HepG2 (cell line): Measurements from ENCODE around the gene TMTC4. TPM values are rescaled to one million over a fixed set of nuclear protein-coding genes. Genes with fewer than 3 reads are reported as not detected.

Experiments used
- ATAC-seq: fragments of 200-7000 bp; cut with Tn5 transposase; 3 replicates; pipeline ENCODE4 v1.9.1; 2020; ENCODE audit warnings: mild to moderate bottlenecking, moderate library complexity
- BruUV-seq: library from RNA; stranded (reverse); fragments of 400-500 nt; replicated peaks from 2 replicates; lab custom pipeline; 2021; lab: Mats Ljungman, UMichigan
- CTCF ChIA-PET: fragments of 300-600 bp; formaldehyde crosslinking; extraction: SDS; loops from one replicate; lab custom pipeline; 2021; ENCODE audit warnings: low total read pairs, inconsistent platforms, low intra/inter-chr PET ratio; lab: Yijun Ruan, JAX
- POLR2A ChIA-PET: fragments of 350-600 bp; sonication (Branson Sonifier 250); formaldehyde crosslinking; loops from one replicate; lab custom pipeline; 2020; ENCODE audit warnings: antibody characterized with exemption, inconsistent platforms; lab: Yijun Ruan, JAX
- DNase-seq: peaks from one replicate; pipeline ENCODE4 v3.0.0-alpha.2; 2015; ENCODE audit warnings: low spot score
- FAIRE-seq: peaks from 3 replicates; lab custom pipeline; 2011; peaks lifted over from hg19 to GRCh38; lab: Jason Lieb, UNC
- H2AFZ ChIP-seq: one replicate; pipeline ENCODE4 v1.6.1; 2011; ENCODE audit warnings: low read length, inconsistent platforms
- H3K27ac ChIP-seq: fragments of 300-600 bp; 3 replicates; pipeline ENCODE4 v1.8.0; 2011; ENCODE audit warnings: mixed run types, mild to moderate bottlenecking, mixed read lengths, low read length, inconsistent platforms; ENCODE audit not compliant: insufficient read depth; ENCODE audit errors: extremely low read length
- H3K27me3 ChIP-seq, 2 experiments: fragments of 200-600 bp in 1 of 2; 2 replicates in 1 of 2; 3 replicates in 1 of 2; pipeline versions ENCODE4 v1.6.0 to v1.8.0; 2011; ENCODE audit warnings: low read length in 2 of 2, mild to moderate bottlenecking in 2 of 2, moderate library complexity in 2 of 2, inconsistent platforms in 1 of 2; ENCODE audit not compliant: insufficient read depth in 2 of 2, control insufficient read depth in 1 of 2
- H3K36me3 ChIP-seq, 2 experiments: fragments of 200-600 bp in 1 of 2; replicated peaks in 1 of 2; 2 replicates in 1 of 2; 3 replicates in 1 of 2; pipeline versions ENCODE4 v1.5.1 to v1.8.0; 2011; ENCODE audit warnings: low read length in 2 of 2, inconsistent platforms in 1 of 2; ENCODE audit not compliant: insufficient read depth in 2 of 2, control insufficient read depth in 1 of 2
- H3K4me1 ChIP-seq: 2 replicates; pipeline ENCODE4 v1.5.1; 2012; ENCODE audit warnings: low read length, inconsistent platforms; ENCODE audit not compliant: insufficient read depth
- H3K4me2 ChIP-seq: 2 replicates; pipeline ENCODE4 v1.6.0; 2011; ENCODE audit warnings: low read depth, low read length, inconsistent platforms
- H3K4me3 ChIP-seq, 3 experiments: fragments of 200-600 bp in 1 of 3; sonication (generic), shearing (Covaris generic) in 1 of 3; replicated peaks in 1 of 3; 2 replicates each; pipeline ENCODE4 v1.5.1; 2011 to 2016; ENCODE audit warnings: low read length in 3 of 3, inconsistent platforms in 2 of 3, low read depth in 2 of 3, mild to moderate bottlenecking in 2 of 3, control low read depth in 1 of 3, mixed read lengths in 1 of 3; ENCODE audit not compliant: insufficient read depth in 1 of 3
- H3K79me2 ChIP-seq: one replicate; pipeline ENCODE4 v1.6.1; 2011; ENCODE audit warnings: low read length, inconsistent platforms; ENCODE audit not compliant: insufficient read depth
- H3K9ac ChIP-seq: 2 replicates; pipeline ENCODE4 v1.6.0; 2011; ENCODE audit warnings: mild to moderate bottlenecking, low read depth, low read length, inconsistent platforms; ENCODE audit not compliant: insufficient read depth
- H3K9me3 ChIP-seq: 2 replicates; pipeline ENCODE4 v1.5.1; 2012; ENCODE audit warnings: mild to moderate bottlenecking, low read length
- H4K20me1 ChIP-seq: 2 replicates; pipeline ENCODE4 v1.6.0; 2011; ENCODE audit warnings: inconsistent platforms, mild to moderate bottlenecking, low read length, moderate library complexity; ENCODE audit not compliant: insufficient read depth
- FOXP1 ChIP-seq, 2 experiments: fragments of 450-650 bp in 1 of 2; IDR thresholded peaks; 2 replicates each; pipeline ENCODE4 v1.6.1; 2017 to 2018; ENCODE audit warnings: antibody characterized with exemption in 1 of 2
- GPN1 ChIP-seq: sonication (generic); formaldehyde crosslinking; IDR thresholded peaks from 2 replicates; pipeline ENCODE4 v1.5.1; 2020; ENCODE audit warnings: missing genetic modification reagents, borderline replicate concordance
- IKZF4 ChIP-seq: sonication (generic); formaldehyde crosslinking; IDR thresholded peaks from 2 replicates; pipeline ENCODE4 v1.5.1; 2020; ENCODE audit warnings: borderline replicate concordance, mild to moderate bottlenecking, low read depth, missing genetic modification reagents; ENCODE audit errors: not compliant biosample characterization
- MIER2 ChIP-seq: IDR thresholded peaks from 2 replicates; pipeline ENCODE4 v1.6.1; 2016; ENCODE audit warnings: missing biosample characterization, missing genetic modification reagents
- MYNN ChIP-seq: sonication (generic); formaldehyde crosslinking; IDR thresholded peaks from 2 replicates; pipeline ENCODE4 v1.4.0; 2020; ENCODE audit warnings: mild to moderate bottlenecking, low read depth, missing genetic modification reagents
- ZNF20 ChIP-seq: sonication (generic); formaldehyde crosslinking; IDR thresholded peaks from 2 replicates; pipeline ENCODE4 v1.4.0; 2020; ENCODE audit warnings: mild to moderate bottlenecking, moderate library complexity, missing genetic modification reagents
- WGBS: methylation state at CpG from one replicate; pipeline ENCODE4 v1.1.6; 2017; ENCODE audit warnings: low lambda C conversion rate; 5-methylcytosine and 5-hydroxymethylcytosine counted together
- in situ Hi-C: cut with HindIII; loops from 2 replicates; pipeline ENCODE4 v1.10.0; 2017; ENCODE audit warnings: low pct_unique_long_range_greater_than_20kb; ENCODE audit not compliant: extremely low pct_ligation_motif_present
- intact Hi-C: fragments of 100-400 bp; cut with micrococcal nuclease; formaldehyde crosslinking; loops from one replicate; pipeline ENCODE4 v1.10.0; 2022; ENCODE audit not compliant: unreplicated experiment
- polyA plus RNA-seq, 8 experiments: library from polyadenylated mRNA; depleted of rRNA in 3 of 8; stranded (reverse) in 7 of 8; unstranded in 1 of 8; fragments of >200 nt; fragmentation: Illumina TruSeq in 4 of 8; extraction: Trizol in 4 of 8; gene quantifications; 2 replicates each; pipeline versions ENCODE4 v1.2.1 to v1.2.3, GENCODE V29; 2011 to 2016; ENCODE audit warnings: low read depth in 4 of 8, missing spikeins in 1 of 8, mixed read lengths in 1 of 8; ENCODE audit not compliant: insufficient read depth in 1 of 8
- total RNA-seq, 5 experiments: library from RNA; depleted of rRNA; stranded (reverse); fragments of >200 nt; fragmentation: Illumina TruSeq; extraction: Trizol; gene quantifications; 2 replicates each; pipeline ENCODE4 v1.2.3, GENCODE V29; 2016; ENCODE audit warnings: low read depth in 1 of 5
- TF ChIP-seq, protein P1 (sequence below): IDR thresholded peaks from 2 replicates; pipeline ENCODE4 v1.6.1; 2016; ENCODE audit warnings: missing biosample characterization, missing genetic modification reagents, low read depth
- TF ChIP-seq, protein P2 (sequence below): IDR thresholded peaks from 2 replicates; pipeline ENCODE4 v1.6.1; 2016; ENCODE audit warnings: missing compliant biosample characterization, missing genetic modification reagents, borderline replicate concordance
- TF ChIP-seq, protein P3 (sequence below): sonication (generic); formaldehyde crosslinking; IDR thresholded peaks from 2 replicates; pipeline ENCODE4 v1.4.0; 2020; ENCODE audit warnings: low read depth, mild to moderate bottlenecking, missing genetic modification reagents

Gene TMTC4
- total and polyA plus RNA-seq, 2 of the 13 experiments (the other 11 are each of a cell fraction or from before 2014, with no cell fraction given) = 16.0 to 22.6 TPM

DNA sequence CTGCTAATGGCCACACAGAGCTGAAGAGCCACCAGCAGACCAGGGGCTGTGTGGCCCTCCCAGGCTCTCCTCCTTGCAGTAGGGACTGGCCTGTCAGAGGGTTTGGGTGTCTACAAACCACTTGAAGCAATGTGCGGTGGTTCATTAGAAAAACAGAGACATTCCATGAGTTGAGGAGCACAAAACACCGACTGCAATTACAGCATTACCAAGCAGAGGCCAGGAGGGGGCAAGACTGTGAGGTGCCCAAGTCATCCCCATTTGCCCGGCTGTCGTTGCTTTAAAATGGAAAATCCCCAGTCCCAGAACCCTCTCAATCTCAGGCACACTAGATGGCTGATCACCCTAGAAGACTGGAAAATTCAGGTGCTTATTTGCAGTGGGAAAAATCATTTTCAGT is 15.0 kb downstream of the TMTC4 start:
- Histone ChIP-seq H3K9me3 (no peaks in the 10 kb centered on the region), H3K4me3 (no peak overlapping the region), H3K27me3 (no peaks in the 10 kb centered on the region), H2AFZ (no peak overlapping the region), H4K20me1 (no peaks in the 10 kb centered on the region), H3K79me2 (no peaks in the 10 kb centered on the region), H3K36me3 (peaks cover 12 to 72% of the 10 kb centered on the region in 2 experiments; a peak in 4 of 5 replicates), H3K27ac (no peak overlapping the region), H3K4me1 (peaks cover 18% of the 10 kb centered on the region)
- BruUV-seq = no TSS peak
- CTCF ChIA-PET = no interaction called here
- POLR2A ChIA-PET = no interaction called here
- in situ Hi-C loops = no loop called here
- no peak for FAIRE-seq
- 89% methylated on average over 4 of the region's 4 CpGs for WGBS
- TF ChIP-seq ZNF20 (CRISPR knock-in tag) = no peak
- TF ChIP-seq GPN1 (CRISPR knock-in tag) = no peak
- TF ChIP-seq, protein P1, sequence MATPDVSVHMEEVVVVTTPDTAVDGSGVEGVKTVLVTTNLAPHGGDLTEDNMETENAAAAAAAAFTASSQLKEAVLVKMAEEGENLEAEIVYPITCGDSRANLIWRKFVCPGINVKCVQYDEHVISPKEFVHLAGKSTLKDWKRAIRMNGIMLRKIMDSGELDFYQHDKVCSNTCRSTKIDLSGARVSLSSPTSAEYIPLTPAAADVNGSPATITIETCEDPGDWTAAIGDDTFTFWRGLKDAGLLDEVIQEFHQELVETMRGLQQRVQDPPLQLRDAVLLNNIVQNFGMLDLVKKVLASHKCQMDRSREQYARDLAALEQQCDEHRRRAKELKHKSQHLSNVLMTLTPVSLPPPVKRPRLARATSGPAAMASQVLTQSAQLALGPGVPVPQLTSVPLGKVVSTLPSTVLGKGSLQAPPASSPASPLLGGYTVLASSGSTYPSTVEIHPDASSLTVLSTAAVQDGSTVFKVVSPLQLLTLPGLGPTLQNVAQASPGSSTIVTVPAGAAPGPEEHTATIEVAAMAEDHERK = no peak
- TF ChIP-seq FOXP1 (IDR thresholded peaks at IDR 0.05) = no peak
- no peak for TF ChIP-seq FOXP1 (CRISPR knock-in tag; IDR thresholded peaks at IDR 0.05)
- TF ChIP-seq, protein P2, sequence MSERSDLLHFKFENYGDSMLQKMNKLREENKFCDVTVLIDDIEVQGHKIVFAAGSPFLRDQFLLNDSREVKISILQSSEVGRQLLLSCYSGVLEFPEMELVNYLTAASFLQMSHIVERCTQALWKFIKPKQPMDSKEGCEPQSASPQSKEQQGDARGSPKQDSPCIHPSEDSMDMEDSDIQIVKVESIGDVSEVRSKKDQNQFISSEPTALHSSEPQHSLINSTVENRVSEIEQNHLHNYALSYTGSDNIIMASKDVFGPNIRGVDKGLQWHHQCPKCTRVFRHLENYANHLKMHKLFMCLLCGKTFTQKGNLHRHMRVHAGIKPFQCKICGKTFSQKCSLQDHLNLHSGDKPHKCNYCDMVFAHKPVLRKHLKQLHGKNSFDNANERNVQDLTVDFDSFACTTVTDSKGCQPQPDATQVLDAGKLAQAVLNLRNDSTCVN (CRISPR knock-in tag) = no peak
- TF ChIP-seq, protein P3, sequence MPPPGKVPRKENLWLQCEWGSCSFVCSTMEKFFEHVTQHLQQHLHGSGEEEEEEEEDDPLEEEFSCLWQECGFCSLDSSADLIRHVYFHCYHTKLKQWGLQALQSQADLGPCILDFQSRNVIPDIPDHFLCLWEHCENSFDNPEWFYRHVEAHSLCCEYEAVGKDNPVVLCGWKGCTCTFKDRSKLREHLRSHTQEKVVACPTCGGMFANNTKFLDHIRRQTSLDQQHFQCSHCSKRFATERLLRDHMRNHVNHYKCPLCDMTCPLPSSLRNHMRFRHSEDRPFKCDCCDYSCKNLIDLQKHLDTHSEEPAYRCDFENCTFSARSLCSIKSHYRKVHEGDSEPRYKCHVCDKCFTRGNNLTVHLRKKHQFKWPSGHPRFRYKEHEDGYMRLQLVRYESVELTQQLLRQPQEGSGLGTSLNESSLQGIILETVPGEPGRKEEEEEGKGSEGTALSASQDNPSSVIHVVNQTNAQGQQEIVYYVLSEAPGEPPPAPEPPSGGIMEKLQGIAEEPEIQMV (CRISPR knock-in tag) = no peak
- TF ChIP-seq MYNN (CRISPR knock-in tag) = no peak
- no peak for TF ChIP-seq MIER2
- no peak for TF ChIP-seq IKZF4 (CRISPR knock-in tag)
- TF ChIP-seq, all 625 proteins: peak for 0
- intact Hi-C loops = no loop called here
- Histone ChIP-seq H3K4me2 (no peak overlapping the region), H3K9ac (no peak overlapping the region)
- no peak for ATAC-seq
- DNase-seq = no peak
